ENCODE results near the gene GAN.

GAN gene

GRCh38 chr16:81314603-81315270 lies at the start of gene GAN:
Gene GAN, plus strand, starts transcription at chr16:81314962. Its CDS starts 152 bp downstream, at chr16:81315114.
- DNase-seq (ENCODE audit: low spot score): peak; percentile 96

- DNase-seq (ENCODE audit: low spot score): no peak
Observed at GRCh38 chr16:81265052-81265451, 49.7 kb upstream of the GAN start.

GRCh38 chr16:81265658-81266451 lies 48.9 kb upstream of the GAN start:
- no peak for DNase-seq (ENCODE audit: low spot score)

GRCh38 chr16:81266680-81267095 lies 48.1 kb upstream of the GAN start:
- DNase-seq (ENCODE audit: low spot score): no peak

- no peak for DNase-seq (ENCODE audit: low spot score)
Observed at GRCh38 chr16:81268509-81268908, 46.3 kb upstream of the GAN start.

- no peak for DNase-seq (ENCODE audit: low spot score)
Observed at GRCh38 chr16:81273223-81273950, 41.4 kb upstream of the GAN start.

GRCh38 chr16:81275064-81275532 lies 39.7 kb upstream of the GAN start:
- DNase-seq (ENCODE audit: low spot score): no peak

- no peak for DNase-seq (ENCODE audit: low spot score)
Observed at GRCh38 chr16:81275795-81276194, 39.0 kb upstream of the GAN start.

GRCh38 chr16:81276323-81276722 lies 38.4 kb upstream of the GAN start:
- DNase-seq (ENCODE audit: low spot score): no peak

- no peak for DNase-seq (ENCODE audit: low spot score)
Observed at GRCh38 chr16:81277541-81278080, 37.2 kb upstream of the GAN start.

GRCh38 chr16:81278526-81278925 lies 36.2 kb upstream of the GAN start:
- no peak for DNase-seq (ENCODE audit: low spot score)

GRCh38 chr16:81279392-81279791 lies 35.4 kb upstream of the GAN start:
- no peak for DNase-seq (ENCODE audit: low spot score)

- no peak for DNase-seq (ENCODE audit: low spot score)
Observed at GRCh38 chr16:81280393-81280792, 34.4 kb upstream of the GAN start.

GRCh38 chr16:81283044-81283443 lies 31.7 kb upstream of the GAN start:
- DNase-seq (ENCODE audit: low spot score): no peak

- DNase-seq (ENCODE audit: low spot score): no peak
Observed at GRCh38 chr16:81284995-81285600, 29.7 kb upstream of the GAN start.

- no peak for DNase-seq (ENCODE audit: low spot score)
Observed at GRCh38 chr16:81286190-81286589, 28.6 kb upstream of the GAN start.

GRCh38 chr16:81291117-81291516 lies 23.6 kb upstream of the GAN start:
- DNase-seq (ENCODE audit: low spot score): no peak

GRCh38 chr16:81292936-81293335 lies 21.8 kb upstream of the GAN start:
- no peak for DNase-seq (ENCODE audit: low spot score)

GRCh38 chr16:81293909-81294802 lies 20.6 kb upstream of the GAN start:
- no peak for DNase-seq (ENCODE audit: low spot score)

- no peak for DNase-seq (ENCODE audit: low spot score)
Observed at GRCh38 chr16:81296631-81297030, 18.1 kb upstream of the GAN start.

GRCh38 chr16:81307770-81308169 lies 7.0 kb upstream of the GAN start:
- DNase-seq (ENCODE audit: low spot score): no peak
